Progenitor cell of endocrine pancreas (in vitro differentiated cells): Measurements from ENCODE around the gene COPS6. TPM values are rescaled to one million over a fixed set of nuclear protein-coding genes. Genes with fewer than 3 reads are reported as not detected.

Experiments used
- DNase-seq: peaks from one replicate; pipeline ENCODE4 v3.0.0; 2021; ENCODE audit warnings: low spot score; ENCODE audit not compliant: unreplicated experiment
- H3K27ac Mint-ChIP-seq: 2 replicates; pipeline ENCODE4 v1.8.0; 2021; ENCODE audit warnings: mild to moderate bottlenecking, moderate library complexity, mixed read lengths
- H3K27me3 Mint-ChIP-seq: 2 replicates; pipeline ENCODE4 v1.8.0; 2021; ENCODE audit warnings: mixed read lengths
- H3K36me3 Mint-ChIP-seq: 2 replicates; pipeline ENCODE4 v1.8.0; 2022; ENCODE audit warnings: mixed read lengths; ENCODE audit not compliant: insufficient read depth
- H3K4me1 Mint-ChIP-seq: 2 replicates; pipeline ENCODE4 v1.8.0; 2021; ENCODE audit warnings: low read depth, mixed read lengths
- H3K4me3 Mint-ChIP-seq: 2 replicates; pipeline ENCODE4 v1.8.0; 2021; ENCODE audit warnings: low read depth, mild to moderate bottlenecking, moderate library complexity, mixed read lengths
- H3K9me3 Mint-ChIP-seq: 2 replicates; pipeline ENCODE4 v1.8.0; 2021; ENCODE audit warnings: low read depth, mixed read lengths
- total RNA-seq: library from RNA; stranded (reverse); gene quantifications from 2 replicates; pipeline ENCODE4 v1.2.1, GENCODE V29; 2021
- TF ChIP-seq, protein P1 (sequence below): fragments of 200-600 bp; sonication (generic); IDR thresholded peaks from one replicate; pipeline ENCODE4 v1.5.0; 2021; ENCODE audit warnings: antibody characterized with exemption, mild to moderate bottlenecking; ENCODE audit not compliant: unreplicated experiment

Gene COPS6
- total RNA-seq, 1 donor from 2014 or later = 113 TPM

DNA sequence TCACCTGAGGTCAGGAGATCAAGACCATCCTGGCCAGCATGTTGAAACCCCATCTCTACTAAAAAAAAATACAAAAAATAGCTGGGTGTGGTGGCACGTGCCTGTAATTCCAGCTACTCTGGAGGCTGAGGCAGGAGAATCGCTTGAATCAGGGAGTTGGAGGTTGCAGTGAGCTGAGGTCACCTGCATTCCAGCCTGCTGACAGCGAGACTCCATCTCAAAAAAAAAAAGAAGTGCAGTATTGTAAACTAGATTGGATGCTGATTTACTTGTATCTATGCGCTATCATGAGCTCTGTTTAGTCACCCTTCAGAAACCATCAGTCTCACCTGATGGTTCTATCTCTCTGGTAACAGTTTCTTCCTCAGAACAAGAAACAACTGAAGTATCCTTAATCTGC lies 25.4 kb upstream of the COPS6 start:
- no peak overlapping the region for H3K4me3 Mint-ChIP-seq
- peaks cover 9% of the 10 kb centered on the region for H3K9me3 Mint-ChIP-seq
- no peak overlapping the region for H3K27ac Mint-ChIP-seq
- TF ChIP-seq, protein P1, sequence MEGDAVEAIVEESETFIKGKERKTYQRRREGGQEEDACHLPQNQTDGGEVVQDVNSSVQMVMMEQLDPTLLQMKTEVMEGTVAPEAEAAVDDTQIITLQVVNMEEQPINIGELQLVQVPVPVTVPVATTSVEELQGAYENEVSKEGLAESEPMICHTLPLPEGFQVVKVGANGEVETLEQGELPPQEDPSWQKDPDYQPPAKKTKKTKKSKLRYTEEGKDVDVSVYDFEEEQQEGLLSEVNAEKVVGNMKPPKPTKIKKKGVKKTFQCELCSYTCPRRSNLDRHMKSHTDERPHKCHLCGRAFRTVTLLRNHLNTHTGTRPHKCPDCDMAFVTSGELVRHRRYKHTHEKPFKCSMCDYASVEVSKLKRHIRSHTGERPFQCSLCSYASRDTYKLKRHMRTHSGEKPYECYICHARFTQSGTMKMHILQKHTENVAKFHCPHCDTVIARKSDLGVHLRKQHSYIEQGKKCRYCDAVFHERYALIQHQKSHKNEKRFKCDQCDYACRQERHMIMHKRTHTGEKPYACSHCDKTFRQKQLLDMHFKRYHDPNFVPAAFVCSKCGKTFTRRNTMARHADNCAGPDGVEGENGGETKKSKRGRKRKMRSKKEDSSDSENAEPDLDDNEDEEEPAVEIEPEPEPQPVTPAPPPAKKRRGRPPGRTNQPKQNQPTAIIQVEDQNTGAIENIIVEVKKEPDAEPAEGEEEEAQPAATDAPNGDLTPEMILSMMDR = no peak
- peaks cover 2% of the 10 kb centered on the region for H3K4me1 Mint-ChIP-seq
- peaks cover 58% of the 10 kb centered on the region for H3K36me3 Mint-ChIP-seq
- no peak for DNase-seq
- no peaks in the 10 kb centered on the region for H3K27me3 Mint-ChIP-seq

DNA sequence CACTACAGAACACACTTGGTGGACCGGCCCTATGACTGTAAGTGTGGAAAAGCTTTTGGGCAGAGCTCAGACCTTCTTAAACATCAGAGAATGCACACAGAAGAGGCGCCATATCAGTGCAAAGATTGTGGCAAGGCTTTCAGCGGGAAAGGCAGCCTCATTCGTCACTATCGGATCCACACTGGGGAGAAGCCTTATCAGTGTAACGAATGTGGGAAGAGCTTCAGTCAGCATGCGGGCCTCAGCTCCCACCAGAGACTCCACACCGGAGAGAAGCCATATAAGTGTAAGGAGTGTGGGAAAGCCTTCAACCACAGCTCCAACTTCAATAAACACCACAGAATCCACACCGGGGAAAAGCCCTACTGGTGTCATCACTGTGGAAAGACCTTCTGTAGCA lies 24.6 kb upstream of the COPS6 start:
- DNase-seq = no peak
- no peak overlapping the region for H3K4me3 Mint-ChIP-seq
- H3K36me3 Mint-ChIP-seq = peaks cover 56% of the 10 kb centered on the region
- H3K27ac Mint-ChIP-seq = no peak overlapping the region
- peaks cover 2% of the 10 kb centered on the region for H3K4me1 Mint-ChIP-seq
- H3K9me3 Mint-ChIP-seq = peaks cover 9% of the 10 kb centered on the region
- no peaks in the 10 kb centered on the region for H3K27me3 Mint-ChIP-seq
- TF ChIP-seq, protein P1 = no peak

DNA sequence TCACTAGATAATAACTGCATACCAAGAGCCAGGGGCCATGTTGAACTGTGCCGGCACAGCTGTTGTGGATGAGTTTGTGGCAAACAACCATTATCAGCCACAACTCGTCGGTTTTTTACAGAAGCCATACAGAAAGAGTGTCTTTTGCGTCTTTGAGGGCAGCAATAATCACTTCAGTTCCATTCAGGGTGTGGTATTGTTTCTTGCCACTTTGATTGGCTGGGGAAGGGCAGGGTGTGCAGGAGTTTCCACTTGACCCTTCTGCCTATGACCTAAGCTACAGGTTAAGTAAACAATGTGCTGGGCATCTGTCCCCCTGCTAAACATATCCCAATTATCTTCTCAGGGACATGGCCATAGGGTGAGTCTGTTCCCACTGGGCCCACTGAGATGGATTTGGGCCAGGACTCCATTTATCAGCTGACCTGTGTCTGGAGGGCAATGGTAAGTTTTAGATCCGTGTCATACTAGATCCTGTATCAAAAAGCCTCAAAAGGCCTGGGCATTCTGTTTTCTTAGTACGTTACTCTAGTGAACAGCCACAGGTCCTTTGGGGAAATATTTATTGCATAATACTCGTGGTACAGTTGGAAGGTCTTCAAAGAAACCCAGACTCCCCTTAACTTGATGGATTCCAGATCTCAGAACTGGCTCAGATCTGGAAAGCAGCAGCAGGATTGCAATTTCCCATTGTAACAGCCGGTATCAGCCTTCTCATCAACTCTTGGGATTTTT lies 23.1 kb upstream of the COPS6 start:
- TF ChIP-seq, protein P1 = no peak
- Mint-ChIP-seq H3K4me1 (peaks cover 2% of the 10 kb centered on the region), H3K27ac (peak overlapping the region; percentile 45), H3K27me3 (no peaks in the 10 kb centered on the region), H3K9me3 (peaks cover 16% of the 10 kb centered on the region), H3K36me3 (peaks cover 64% of the 10 kb centered on the region), H3K4me3 (no peak overlapping the region)
- no peak for DNase-seq

DNA sequence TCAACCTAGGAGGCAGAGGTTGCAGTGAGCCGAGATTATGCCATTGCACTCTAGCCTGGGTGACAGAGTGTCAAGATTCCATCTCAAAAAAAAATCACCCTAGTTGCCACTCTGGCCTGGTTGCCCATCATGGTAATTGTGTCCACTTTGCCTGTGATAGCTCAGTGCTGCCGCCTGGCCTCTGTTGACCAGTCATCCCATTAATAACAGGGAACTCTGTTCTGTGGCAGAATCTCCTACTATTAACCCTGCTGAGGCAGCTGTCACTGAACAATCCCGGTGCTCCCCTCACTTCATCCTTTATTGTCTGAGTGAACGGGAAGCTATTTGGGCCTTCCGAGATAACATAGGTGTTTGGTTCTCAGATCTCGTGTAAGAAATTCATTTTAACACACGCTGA lies 21.8 kb upstream of the COPS6 start:
- peak overlapping the region; percentile 69 for H3K27ac Mint-ChIP-seq
- DNase-seq = no peak
- H3K36me3 Mint-ChIP-seq = peaks cover 67% of the 10 kb centered on the region
- peaks cover 2% of the 10 kb centered on the region for H3K4me1 Mint-ChIP-seq
- H3K9me3 Mint-ChIP-seq = peaks cover 29% of the 10 kb centered on the region
- no peaks in the 10 kb centered on the region for H3K27me3 Mint-ChIP-seq
- H3K4me3 Mint-ChIP-seq = no peak overlapping the region
- TF ChIP-seq, protein P1 = no peak

DNA sequence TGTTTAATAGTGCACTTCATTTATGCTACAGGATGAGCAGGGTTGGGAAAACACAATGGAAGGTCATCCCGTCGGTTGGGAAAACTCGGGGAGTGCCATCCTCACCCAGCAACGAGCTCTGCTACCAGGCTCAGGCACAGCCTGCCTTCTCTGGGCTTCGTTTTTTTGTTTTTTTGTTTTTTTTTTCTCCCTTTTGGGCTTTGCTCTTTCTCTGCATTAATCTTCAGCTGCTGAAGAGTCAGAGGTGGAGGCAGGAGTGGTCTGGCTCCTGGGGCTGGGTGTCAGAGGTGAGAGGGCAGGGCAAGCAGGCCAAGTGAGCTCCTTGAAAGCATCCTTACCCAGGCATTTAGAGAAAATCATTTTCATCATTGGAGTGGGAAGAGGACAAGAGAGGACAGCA lies 18.8 kb upstream of the COPS6 start:
- TF ChIP-seq, protein P1 = no peak
- Mint-ChIP-seq H3K36me3 (peaks cover 76% of the 10 kb centered on the region), H3K4me3 (no peak overlapping the region), H3K4me1 (peaks cover 2% of the 10 kb centered on the region), H3K27me3 (no peaks in the 10 kb centered on the region), H3K27ac (peak overlapping the region; percentile 89), H3K9me3 (peaks cover 39% of the 10 kb centered on the region)
- DNase-seq = no peak
